Endothelial cell of umbilical vein (primary cell): Measurements from ENCODE around the gene CMSS1.

Experiments used
- CTCF ChIP-seq, 2 donors: IDR thresholded peaks; 1 replicate in 1 of 2; 2 replicates in 1 of 2; pipeline ENCODE4 v1.5.1; 2011; ENCODE audit warnings: low read length in 2 of 2, mild to moderate bottlenecking in 2 of 2, moderate library complexity in 2 of 2, control low read depth in 1 of 2, inconsistent platforms in 1 of 2, low read depth in 1 of 2; ENCODE audit not compliant: insufficient read depth in 1 of 2; ENCODE audit errors: extremely low read depth in 1 of 2
- EZH2 ChIP-seq: IDR thresholded peaks from 2 replicates; pipeline ENCODE4 v1.6.1; 2012; ENCODE audit warnings: borderline replicate concordance, low read depth, mild to moderate bottlenecking, moderate library complexity, low read length, inconsistent platforms; ENCODE audit not compliant: severe bottlenecking
- MYC ChIP-seq: IDR thresholded peaks from one replicate; pipeline ENCODE4 v1.6.1; 2011; ENCODE audit warnings: mild to moderate bottlenecking, low read depth, low read length
- POLR2A ChIP-seq: IDR thresholded peaks from 2 replicates; pipeline ENCODE4 v1.6.1; 2012; ENCODE audit warnings: low read depth, mild to moderate bottlenecking, control low read depth, low read length
- POLR2AphosphoS5 ChIP-seq: IDR thresholded peaks from 2 replicates; pipeline ENCODE4 v1.6.1; 2012; ENCODE audit warnings: low read depth, mild to moderate bottlenecking, control low read depth, low read length, moderate library complexity; ENCODE audit not compliant: insufficient read depth
- TF ChIP-seq, protein P1 (sequence below): IDR thresholded peaks from 2 replicates; pipeline ENCODE4 v1.6.1; 2011; ENCODE audit not compliant: insufficient read depth, insufficient read length

- TF ChIP-seq, protein P1, sequence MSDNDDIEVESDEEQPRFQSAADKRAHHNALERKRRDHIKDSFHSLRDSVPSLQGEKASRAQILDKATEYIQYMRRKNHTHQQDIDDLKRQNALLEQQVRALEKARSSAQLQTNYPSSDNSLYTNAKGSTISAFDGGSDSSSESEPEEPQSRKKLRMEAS: no peak
- TF ChIP-seq CTCF (IDR thresholded peaks at IDR 0.05; ENCODE audit: extremely low read depth in 1 of 2, insufficient read depth in 1 of 2, low read depth in 1 of 2, low read length in 2 of 2) (no peak), POLR2A (no peak), EZH2 (no peak), POLR2AphosphoS5 (no peak), MYC (no peak)
These were observed 281.1 kb downstream of the CMSS1 start for GRCh38 chr3:100098784-100099070.
